Muscle of back (tissue), 11 donors: ENCODE results near the gene ABHD4. TPM values are rescaled to one million over a fixed set of nuclear protein-coding genes. Genes with fewer than 3 reads are reported as not detected.
"Not testable (repeated sequence)": the region's sequence is repeated elsewhere in the genome, so short reads cannot be mapped to it uniquely, and the experiment has no call there.

Experiments
- DNase-seq, 3 donors: peaks; one replicate each; pipeline versions ENCODE4 v3.0.0 to v3.0.0-alpha.2; 2013
- polyA plus RNA-seq, 10 donors: library from polyadenylated mRNA; unstranded; fragments of 120-200 nt; gene quantifications; one replicate each; pipeline ENCODE4 v1.2.1, GENCODE V29; 2013; ENCODE audit not compliant: insufficient read length in 10 of 10

ABHD4 gene
- polyA plus RNA-seq, 10 donors: 11.0 to 20.1 (median 14.0) TPM

DNA sequence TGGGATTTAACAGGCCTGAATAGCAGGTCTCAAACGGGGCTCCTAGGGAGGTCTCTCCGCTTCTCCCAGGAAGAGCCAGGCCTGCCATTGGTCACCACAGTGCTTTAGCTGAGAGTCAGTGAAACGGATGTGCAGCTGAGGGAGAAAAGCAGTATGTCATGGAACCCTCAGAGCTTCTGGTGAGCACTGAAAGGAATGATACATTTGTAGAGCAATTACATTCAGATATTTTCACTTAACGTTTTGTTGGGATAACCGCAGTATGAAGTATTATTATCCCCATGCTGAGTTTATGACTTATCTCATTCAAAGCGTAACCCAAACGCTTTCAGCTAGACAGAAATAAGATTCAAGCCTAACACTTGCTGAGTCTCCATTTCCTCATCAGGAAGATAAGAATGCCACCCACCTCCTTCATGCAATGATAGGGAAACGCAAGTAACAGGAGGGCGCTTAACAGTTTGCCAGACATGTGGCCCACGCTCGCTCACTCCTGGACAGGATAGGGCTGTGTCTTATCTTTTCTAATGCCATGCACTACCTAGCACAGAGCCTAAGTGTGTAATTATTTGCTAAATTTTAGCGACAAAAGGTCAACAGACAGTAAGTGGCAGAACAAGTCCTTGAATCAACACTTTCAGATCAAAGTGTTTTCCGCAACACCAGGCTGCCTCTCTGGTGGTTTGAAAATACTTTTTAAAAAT, 37.3 kb upstream of the ABHD4 start:
- DNase-seq: no peak

GRCh38 chr14:22561366-22561660, 36.8 kb upstream of the ABHD4 start:
- DNase-seq: no peak

DNA sequence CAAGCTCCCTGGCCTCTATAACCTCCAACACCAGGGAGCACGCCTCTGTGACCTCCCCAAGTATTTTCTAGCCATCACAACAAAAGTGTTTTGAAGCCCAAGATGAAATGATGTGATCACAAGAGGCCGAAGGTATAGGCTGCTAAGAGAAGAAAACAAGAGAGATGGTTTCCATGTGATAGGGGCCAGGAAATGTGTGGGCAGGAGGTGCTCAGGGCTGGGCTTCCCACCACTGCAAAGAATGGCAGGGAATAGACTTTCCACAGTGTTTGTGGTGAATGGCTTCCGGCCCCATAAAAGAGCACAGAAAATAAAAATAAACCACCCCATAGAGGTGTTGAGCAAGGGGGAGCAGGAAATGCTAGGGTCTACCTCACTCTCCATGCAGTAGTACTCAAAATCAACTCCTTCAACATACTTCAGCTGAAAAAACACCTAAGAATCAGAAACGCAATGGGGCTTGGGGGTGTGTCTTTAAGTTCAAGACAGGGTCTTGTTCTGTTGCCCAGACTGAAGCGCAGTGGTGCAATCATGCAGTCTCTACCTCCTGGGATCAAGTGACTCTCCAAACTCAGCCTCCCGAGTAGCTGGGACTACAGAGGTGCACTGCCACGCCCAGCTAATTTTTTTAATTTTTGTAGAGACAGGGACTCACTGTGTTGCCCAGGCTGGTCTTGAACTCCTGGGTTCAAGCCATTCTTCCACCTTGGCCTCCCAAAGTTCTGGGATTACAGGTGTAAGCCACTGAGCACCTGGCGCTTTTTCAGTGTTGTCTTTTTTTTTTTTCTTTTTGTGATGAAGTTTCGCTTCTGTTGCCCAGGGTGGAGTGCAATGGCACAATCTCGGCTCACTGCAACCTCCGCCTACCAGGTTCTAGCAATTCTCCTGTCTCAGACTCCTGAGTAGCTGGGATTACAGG, 36.2 kb upstream of the ABHD4 start:
- DNase-seq: no peak

DNA sequence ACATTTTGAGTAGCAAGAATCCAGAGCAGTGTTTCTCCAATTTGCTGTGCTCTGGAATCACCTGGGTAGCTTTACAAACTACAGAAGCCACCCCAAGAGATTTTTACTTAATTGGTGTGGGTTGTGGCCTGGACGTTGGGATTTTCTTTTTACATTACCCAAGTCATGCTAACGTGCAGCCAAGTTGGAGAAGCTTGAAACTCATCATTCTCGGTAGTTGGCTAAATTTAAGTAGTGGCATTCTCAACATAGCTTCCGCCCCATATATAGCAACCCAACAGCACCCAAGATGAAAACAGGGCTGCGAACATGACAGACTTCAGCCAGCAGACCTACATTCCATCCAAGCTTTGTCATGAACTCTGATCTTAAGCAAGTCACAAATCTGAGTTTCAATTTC, 34.1 kb upstream of the ABHD4 start:
- DNase-seq: no peak

DNA sequence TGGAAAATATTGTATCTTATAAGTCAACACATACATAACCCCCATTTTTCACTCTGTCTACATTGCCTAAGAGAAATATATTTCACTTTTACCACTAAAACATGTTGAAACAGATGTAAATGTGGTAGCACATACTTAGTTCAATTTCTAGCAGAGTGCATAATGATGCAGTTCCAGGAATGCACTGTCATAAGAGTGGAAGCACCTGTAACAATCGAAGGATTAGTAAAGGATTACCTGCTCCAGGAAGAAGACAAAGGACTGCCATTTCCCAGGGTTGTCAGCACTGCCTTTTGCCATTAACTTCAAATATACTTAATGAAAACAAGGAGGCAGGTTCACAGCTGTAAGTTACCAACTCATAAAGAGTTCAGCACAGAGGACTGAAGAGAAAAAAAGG, 33.6 kb upstream of the ABHD4 start:
- DNase-seq: no peak

DNA sequence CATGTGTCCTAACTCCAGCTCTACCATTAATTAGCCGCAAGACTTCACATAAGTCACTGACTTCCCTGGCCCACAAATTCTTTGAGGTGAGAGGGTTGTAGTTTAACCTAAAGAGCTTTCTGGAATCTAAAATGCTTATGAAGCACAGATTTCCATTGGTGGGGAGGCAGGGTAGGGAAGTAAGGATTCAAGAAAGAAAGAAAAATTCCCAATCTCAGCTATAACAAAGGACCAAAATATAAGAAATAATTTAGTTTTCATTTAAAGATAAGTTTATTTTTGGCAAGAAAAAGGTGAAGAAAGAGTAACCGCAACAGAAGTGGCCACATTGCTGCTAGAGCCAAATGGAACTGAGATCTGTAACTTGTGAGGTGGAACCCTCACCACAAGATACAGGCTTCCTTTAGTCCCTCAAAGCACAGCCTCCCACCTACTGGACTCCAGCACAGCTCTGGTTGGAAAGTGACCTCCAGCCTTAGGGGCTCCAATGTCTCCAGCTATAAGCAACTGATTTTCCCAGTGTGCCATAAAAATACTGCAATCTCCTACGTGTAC, 32.6 kb upstream of the ABHD4 start:
- no peak for DNase-seq

DNA sequence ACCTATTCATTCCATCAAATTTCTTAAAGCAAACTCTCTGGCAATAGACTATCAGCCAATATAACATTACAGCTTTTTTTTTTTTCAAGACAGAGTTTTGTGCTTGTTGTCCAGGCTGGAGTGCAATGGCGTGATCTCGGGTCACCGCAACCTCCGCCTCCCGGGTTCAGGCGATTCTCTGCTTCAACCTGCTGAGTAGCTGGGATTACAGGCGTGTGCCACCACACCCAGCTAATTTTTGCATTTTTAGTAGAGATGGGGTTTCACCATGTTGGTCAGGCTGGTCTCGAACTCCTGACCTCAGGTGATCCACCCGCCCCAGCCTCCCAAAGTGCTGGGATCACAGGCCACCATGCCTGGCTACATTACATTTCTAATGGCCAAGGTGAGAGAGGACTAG, 31.8 kb upstream of the ABHD4 start:
- DNase-seq: not testable (repeated sequence)

DNA sequence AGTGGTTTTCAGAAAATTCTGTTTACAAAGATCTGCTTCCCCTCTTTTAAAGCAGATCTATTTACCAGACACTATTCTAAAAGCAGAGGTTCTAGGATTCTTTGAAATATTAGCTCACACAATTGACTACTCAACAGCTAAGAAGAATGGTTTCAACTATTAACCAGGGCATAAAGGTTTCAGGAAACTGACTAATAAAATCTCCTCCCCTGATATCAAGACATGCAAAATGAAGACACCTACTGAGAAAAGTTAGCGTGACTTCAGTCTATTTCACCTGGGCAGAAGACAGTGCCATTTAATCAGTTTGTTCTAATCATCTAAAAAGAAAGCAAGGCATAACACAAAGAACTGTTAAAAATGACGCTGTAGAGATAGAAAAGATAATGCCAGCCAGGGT, 31.3 kb upstream of the ABHD4 start:
- no peak for DNase-seq

DNA sequence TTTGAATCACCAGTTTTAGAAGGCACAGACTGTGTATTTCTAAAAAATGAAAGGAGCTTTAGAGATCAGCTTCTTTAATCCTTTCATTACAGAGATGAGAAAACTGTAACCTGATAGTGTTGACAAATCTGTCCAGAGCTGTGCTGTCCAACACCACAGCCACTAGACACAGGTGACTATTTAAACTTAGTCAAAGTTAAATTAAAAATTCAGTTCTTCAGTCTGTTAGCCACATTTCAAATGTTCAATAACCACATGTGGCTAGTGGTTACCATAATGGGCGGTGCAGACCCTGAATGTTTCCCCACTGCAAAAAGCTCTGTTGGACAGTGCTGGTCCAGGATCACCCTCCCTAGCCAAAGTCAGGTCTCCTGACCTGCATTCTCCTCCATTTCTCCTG, 30.7 kb upstream of the ABHD4 start:
- no peak for DNase-seq

DNA sequence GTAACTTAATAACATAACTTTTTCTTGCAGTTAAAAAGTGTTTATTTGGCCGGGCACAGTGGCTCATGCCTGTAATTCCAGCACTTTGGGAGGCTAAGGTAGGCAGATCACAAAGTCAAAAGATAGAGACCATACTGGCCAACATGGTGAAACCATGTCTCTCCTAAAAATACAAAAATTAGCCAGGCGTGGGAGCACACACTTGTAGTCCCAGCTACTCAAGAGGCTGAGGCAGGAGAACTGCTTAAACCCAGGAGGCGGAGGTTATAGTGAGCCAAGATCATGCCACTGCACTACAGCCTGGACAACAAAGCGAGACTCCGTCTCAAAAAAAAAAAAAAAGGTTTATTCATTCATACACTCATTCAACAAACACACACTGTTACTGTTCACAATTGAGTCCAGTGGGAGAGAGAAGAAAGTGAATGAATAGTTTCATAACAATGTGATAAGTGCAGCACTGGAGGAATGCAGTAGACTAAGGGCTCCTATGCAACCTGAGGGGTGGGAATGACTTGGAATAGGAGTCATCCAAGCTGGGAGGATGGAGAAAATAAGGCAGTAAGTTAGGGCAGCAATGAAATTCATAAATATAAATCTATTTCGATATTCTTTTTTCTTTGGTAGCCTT, 28.9 kb upstream of the ABHD4 start:
- DNase-seq: no peak

DNA sequence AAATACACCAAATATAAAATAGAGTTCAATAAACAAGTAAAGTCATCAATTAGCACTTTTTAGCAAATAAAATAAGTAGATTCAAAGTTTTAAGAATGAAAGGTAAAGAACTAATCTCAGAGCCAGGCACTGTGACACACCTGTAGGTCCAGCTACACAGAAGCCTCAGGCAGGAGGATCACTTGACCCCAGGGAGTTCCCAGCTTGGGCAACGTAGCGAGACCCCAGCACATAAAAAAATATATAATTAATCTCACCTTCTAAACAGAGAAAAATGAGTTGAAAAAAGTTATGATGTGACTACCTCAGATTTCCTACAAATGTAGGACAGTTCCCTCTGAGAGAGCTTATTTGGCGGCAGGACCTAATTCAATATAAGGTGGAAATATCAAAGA, 28.4 kb upstream of the ABHD4 start:
- no peak for DNase-seq

GRCh38 chr14:22570132-22570949, 27.8 kb upstream of the ABHD4 start:
- peak; percentile 82 to 90 (median 88) for DNase-seq

- no peak for DNase-seq
These were observed 25.5 kb upstream of the ABHD4 start for GRCh38 chr14:22572562-22573058.

- DNase-seq: no peak
These were observed 24.3 kb upstream of the ABHD4 start for GRCh38 chr14:22573804-22574203.

DNA sequence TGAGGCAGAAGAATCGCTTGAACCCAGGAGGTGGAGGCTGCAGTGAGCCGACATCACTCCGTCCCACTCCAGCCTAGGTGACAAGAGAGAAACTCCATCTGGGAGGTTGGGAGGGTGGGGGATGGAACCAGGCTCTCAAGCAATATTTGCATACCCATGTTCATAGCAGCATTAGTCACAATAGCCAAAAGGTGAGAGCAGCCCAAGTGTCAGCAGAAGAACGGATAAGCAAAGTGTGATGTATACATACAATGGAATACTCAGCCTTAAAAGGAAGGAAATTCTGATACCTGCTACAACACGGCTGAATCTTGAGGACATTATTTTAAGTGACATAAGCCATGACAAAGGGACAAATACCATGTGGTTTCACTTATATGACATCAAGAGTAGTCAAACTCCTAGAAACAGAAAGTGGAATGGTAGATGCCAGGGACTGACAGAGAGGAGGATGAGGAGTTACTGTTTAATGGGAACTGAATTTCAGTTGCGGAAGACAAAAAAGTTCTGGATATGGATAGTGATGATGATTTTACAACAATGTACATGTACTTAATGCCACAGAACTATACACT, 20.7 kb upstream of the ABHD4 start:
- DNase-seq: no peak

DNA sequence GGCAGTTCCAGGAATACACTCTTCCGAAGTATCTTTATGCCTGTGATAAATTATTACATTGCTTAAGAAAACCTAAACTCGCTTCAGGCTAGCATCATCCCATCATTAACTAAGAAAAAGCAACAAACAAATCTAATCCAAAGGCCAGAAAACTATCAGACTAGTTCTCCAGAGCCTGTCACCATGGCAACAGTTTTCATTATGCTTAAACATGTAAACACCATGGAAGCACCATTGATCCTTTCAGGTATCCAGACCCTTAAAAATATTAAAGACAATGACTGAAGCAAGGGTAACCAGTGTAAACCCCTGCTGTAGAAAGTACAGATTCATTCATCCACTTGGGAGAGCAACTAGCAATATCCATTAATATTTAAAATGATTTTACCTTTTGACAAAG, 18.9 kb upstream of the ABHD4 start:
- no peak for DNase-seq

DNA sequence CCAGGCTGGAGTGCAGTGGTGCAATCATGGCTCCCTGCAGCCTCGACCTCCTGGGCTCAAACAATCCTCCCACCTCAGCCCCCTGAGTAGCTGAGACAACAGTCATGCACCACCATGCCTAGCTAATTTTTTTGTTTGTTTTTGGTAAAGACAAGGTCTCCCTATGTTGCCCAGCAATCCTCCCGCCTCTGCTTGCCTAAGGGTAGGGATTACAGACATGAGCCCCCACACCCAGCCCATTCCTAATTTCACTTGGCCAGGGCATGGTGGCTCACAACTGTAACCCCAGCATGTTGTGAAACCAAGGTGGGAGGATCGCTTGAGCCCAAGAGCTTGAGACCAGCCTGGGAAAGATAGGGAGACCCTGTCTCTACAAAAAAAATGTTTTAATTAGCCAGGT, 18.2 kb upstream of the ABHD4 start:
- DNase-seq: no peak

DNA sequence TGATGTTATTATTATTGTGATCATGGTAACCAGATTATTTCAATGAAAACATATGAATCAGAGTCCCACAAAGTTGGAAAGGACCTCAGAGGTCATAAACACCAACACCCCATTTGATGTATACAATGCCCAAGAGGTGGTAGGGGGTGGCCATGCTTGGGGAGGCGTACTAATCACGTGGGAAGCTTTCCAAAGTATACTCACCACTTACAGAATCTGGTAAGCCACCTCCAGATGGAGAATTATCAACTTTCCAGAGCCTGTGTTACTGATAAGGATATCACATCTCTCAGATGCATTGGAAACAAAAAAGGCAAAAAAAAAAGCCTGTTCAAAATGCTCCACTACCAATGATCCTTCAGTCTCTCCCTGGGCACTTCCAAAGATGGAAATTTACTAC, 17.5 kb upstream of the ABHD4 start:
- DNase-seq: no peak

- DNase-seq: no peak
These were observed 14.1 kb upstream of the ABHD4 start for GRCh38 chr14:22583994-22584393.

DNA sequence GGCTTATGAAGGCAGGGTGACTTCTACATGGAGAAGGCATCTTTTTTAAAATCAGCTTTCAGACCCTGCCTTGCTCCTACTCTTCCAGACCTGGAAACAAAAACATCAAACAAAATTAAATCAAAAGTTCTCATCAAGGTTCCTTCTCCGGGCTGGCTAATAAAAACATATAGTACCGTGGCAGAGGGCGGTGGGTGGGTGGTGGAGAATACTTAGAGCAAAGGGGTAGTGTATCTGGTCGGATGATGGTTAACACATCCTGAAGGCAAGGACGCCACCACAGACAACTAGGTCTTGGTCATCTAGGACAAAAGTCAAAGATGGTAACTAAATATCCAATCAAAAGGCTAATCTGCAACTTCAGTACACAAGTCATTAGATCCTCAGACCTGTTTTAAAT, 10.9 kb upstream of the ABHD4 start:
- no peak for DNase-seq
